Hepatocyte (in vitro differentiated cells): ENCODE measurements around the gene IPPK. TPM values are rescaled to one million over a fixed set of nuclear protein-coding genes. Genes with fewer than 3 reads are reported as not detected.

Source experiments
- DNase-seq: peaks from one replicate; pipeline ENCODE4 v3.0.0-alpha.2; 2016; ENCODE audit warnings: low spot score
- H2AFZ ChIP-seq: fragments of 200-600 bp; sonication (generic); 2 replicates; pipeline ENCODE4 v1.6.0; 2016; ENCODE audit warnings: antibody characterized with exemption, mild to moderate bottlenecking
- H3K27ac ChIP-seq: fragments of 200-600 bp; sonication (generic); 2 replicates; pipeline ENCODE4 v1.5.1; 2016; ENCODE audit warnings: mild to moderate bottlenecking
- H3K27me3 ChIP-seq: fragments of 200-600 bp; sonication (generic); 2 replicates; pipeline ENCODE4 v1.6.1; 2016
- H3K36me3 ChIP-seq: fragments of 200-600 bp; sonication (generic); replicated peaks from 2 replicates; pipeline ENCODE4 v1.5.1; 2016; ENCODE audit warnings: low read depth; ENCODE audit not compliant: insufficient read depth
- H3K4me1 ChIP-seq: fragments of 200-600 bp; sonication (generic); 2 replicates; pipeline ENCODE4 v1.5.1; 2016; ENCODE audit warnings: mild to moderate bottlenecking, moderate library complexity; ENCODE audit not compliant: insufficient read depth
- H3K4me2 ChIP-seq: fragments of 200-600 bp; sonication (generic); 2 replicates; pipeline ENCODE4 v1.6.0; 2016
- H3K4me3 ChIP-seq: fragments of 200-600 bp; sonication (generic); 2 replicates; pipeline ENCODE4 v1.5.1; 2016; ENCODE audit warnings: mild to moderate bottlenecking
- H3K79me2 ChIP-seq: fragments of 200-600 bp; sonication (generic); 2 replicates; pipeline ENCODE4 v1.6.0; 2017; ENCODE audit warnings: mild to moderate bottlenecking
- H3K9me2 ChIP-seq: fragments of 200-600 bp; sonication (generic); replicated peaks from 2 replicates; pipeline ENCODE4 v1.6.0; 2017; ENCODE audit warnings: mild to moderate bottlenecking; ENCODE audit not compliant: insufficient read depth
- H3K9me3 ChIP-seq: fragments of 200-600 bp; sonication (generic); 2 replicates; pipeline ENCODE4 v1.5.1; 2016; ENCODE audit warnings: low read depth, mild to moderate bottlenecking
- H4K20me1 ChIP-seq: fragments of 200-600 bp; sonication (generic); 2 replicates; pipeline ENCODE4 v1.6.0; 2016; ENCODE audit warnings: mild to moderate bottlenecking; ENCODE audit not compliant: insufficient read depth, poor library complexity, severe bottlenecking
- EZH2 ChIP-seq: fragments of 200-600 bp; sonication (generic); IDR thresholded peaks from 2 replicates; pipeline ENCODE4 v1.6.1; 2016; ENCODE audit warnings: antibody characterized with exemption, mild to moderate bottlenecking, borderline replicate concordance
- EZH2phosphoT487 ChIP-seq: fragments of 200-600 bp; sonication (generic); IDR thresholded peaks from one replicate; pipeline ENCODE4 v1.6.1; 2018; ENCODE audit warnings: antibody characterized with exemption, mild to moderate bottlenecking, low read depth, moderate library complexity; ENCODE audit not compliant: unreplicated experiment, severe bottlenecking
- WGBS: methylation state at CpG from one replicate; pipeline ENCODE4 v1.1.6; 2016; ENCODE audit warnings: low lambda C conversion rate; ENCODE audit errors: missing lambda C conversion rate; 5-methylcytosine and 5-hydroxymethylcytosine counted together
- polyA plus RNA-seq: library from polyadenylated mRNA; unstranded; fragments of >200 nt; fragmentation: Nextera tagmentation; extraction: Ambion mirVana; gene quantifications from 2 replicates; pipeline ENCODE4 v1.2.1, GENCODE V29; 2016
- total RNA-seq: library from RNA; depleted of rRNA; stranded (reverse); fragments of >200 nt; gene quantifications from 2 replicates; pipeline ENCODE4 v1.2.3, GENCODE V29; 2014
- TF ChIP-seq, protein P1 (sequence below): fragments of 200-600 bp; sonication (generic); IDR thresholded peaks from 2 replicates; pipeline ENCODE4 v1.5.1; 2016; ENCODE audit warnings: antibody characterized with exemption, mild to moderate bottlenecking; ENCODE audit not compliant: poor library complexity

IPPK gene
- total and polyA plus RNA-seq, 2 experiments from 2014 or later, result 8.5 to 15.6 TPM

DNA sequence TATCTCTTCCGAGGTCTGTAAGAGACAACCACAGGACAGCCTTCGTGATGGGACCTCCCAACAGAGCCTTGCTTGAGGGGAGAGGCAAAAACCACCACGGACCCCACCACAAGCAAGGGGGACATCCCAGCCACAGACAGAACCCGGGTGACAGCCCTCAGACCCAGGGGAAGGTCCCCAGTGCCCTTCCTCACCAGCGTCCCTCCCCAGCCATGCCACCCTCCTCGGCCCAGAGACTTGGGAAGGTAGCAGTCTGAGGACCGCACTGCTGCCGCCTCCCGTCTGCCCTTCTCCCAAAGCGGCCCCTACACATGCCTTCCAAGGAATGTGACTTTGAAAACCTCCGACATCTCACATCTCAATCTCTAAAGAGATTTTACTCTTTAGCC, 13.4 kb downstream of the IPPK start:
- Histone ChIP-seq H4K20me1 (no peaks in the 10 kb centered on the region), H3K79me2 (peaks cover 30% of the 10 kb centered on the region), H2AFZ (no peak overlapping the region), H3K27ac (no peak overlapping the region), H3K9me3 (no peaks in the 10 kb centered on the region), H3K4me1 (no peaks in the 10 kb centered on the region), H3K9me2 (no peaks in the 10 kb centered on the region), H3K27me3 (no peaks in the 10 kb centered on the region), H3K4me3 (no peak overlapping the region), H3K4me2 (no peak overlapping the region), H3K36me3 (no peaks in the 10 kb centered on the region)
- WGBS, result 94% methylated on average over 11 of the region's 11 CpGs
- DNase-seq, result no peak
- TF ChIP-seq, protein P1, sequence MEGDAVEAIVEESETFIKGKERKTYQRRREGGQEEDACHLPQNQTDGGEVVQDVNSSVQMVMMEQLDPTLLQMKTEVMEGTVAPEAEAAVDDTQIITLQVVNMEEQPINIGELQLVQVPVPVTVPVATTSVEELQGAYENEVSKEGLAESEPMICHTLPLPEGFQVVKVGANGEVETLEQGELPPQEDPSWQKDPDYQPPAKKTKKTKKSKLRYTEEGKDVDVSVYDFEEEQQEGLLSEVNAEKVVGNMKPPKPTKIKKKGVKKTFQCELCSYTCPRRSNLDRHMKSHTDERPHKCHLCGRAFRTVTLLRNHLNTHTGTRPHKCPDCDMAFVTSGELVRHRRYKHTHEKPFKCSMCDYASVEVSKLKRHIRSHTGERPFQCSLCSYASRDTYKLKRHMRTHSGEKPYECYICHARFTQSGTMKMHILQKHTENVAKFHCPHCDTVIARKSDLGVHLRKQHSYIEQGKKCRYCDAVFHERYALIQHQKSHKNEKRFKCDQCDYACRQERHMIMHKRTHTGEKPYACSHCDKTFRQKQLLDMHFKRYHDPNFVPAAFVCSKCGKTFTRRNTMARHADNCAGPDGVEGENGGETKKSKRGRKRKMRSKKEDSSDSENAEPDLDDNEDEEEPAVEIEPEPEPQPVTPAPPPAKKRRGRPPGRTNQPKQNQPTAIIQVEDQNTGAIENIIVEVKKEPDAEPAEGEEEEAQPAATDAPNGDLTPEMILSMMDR, result no peak
- TF ChIP-seq EZH2phosphoT487 (no peak), EZH2 (no peak)

DNA sequence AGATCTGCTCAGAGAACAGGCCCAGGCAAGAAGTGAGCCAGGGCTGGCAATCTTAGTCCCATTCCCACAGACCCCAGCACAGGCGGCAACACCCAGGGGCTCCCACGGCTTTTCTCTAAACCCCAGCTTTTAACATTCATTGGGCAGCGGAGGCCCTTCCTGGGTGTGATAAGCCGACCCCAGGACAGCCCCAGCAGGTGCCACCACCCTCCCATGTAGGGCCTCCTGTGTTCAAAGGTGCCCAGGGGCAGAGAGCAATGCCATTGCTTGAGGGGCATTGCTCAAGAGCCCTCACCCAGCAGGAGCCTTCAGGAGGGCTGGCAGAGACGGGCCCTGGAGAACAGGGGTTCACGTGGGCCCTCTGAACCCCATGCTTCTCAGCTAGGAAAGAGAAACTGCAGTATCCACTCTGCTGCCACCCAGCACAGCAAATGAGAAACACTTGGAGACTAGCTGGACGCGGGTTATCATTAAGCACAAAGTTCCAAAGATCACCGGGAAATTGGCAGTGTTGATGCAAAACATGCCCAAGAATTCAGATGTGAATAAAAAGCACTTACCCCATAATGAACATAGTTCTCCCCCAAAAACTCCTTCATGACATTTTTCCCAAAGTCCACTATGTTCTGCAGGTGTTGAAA, 13.9 kb downstream of the IPPK start:
- no peak for DNase-seq
- H3K4me3 ChIP-seq, result no peak overlapping the region
- H3K4me1 ChIP-seq, result no peaks in the 10 kb centered on the region
- 96% methylated on average over 9 of the region's 9 CpGs for WGBS
- H3K4me2 ChIP-seq, result no peak overlapping the region
- H3K27ac ChIP-seq, result no peak overlapping the region
- H2AFZ ChIP-seq, result no peak overlapping the region
- peaks cover 25% of the 10 kb centered on the region for H3K79me2 ChIP-seq
- no peaks in the 10 kb centered on the region for H3K9me2 ChIP-seq
- no peaks in the 10 kb centered on the region for H4K20me1 ChIP-seq
- no peaks in the 10 kb centered on the region for H3K9me3 ChIP-seq
- H3K36me3 ChIP-seq, result no peaks in the 10 kb centered on the region
- TF ChIP-seq EZH2phosphoT487 (no peak), EZH2 (no peak)
- TF ChIP-seq, protein P1, result no peak
- no peaks in the 10 kb centered on the region for H3K27me3 ChIP-seq

DNA sequence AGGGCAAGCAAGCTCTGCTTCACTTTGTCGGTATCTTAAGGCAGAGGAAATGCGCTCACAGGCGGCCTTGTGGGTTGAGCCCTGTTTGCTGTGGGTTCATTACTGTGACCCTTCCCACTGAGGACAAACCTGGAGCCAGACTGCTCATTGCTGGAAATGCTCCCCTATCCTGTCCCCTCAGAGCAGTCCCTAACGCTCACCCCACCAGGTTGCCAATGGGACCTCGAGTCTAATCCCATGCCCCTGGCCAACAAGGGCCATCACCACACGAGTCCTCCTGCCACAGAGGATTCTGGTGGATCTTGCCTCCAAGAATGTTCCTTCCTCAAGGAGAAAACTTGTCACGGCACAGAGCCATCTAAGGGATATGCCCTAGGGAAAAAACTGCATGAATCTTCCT, 14.6 kb downstream of the IPPK start:
- 95% methylated on average over 7 of the region's 7 CpGs for WGBS
- Histone ChIP-seq H3K36me3 (no peaks in the 10 kb centered on the region), H3K79me2 (peaks cover 18% of the 10 kb centered on the region)

More for the DNA sequence above, 14.6 kb downstream of the IPPK start:
- H3K9me3 ChIP-seq, result no peaks in the 10 kb centered on the region
- H3K9me2 ChIP-seq, result no peaks in the 10 kb centered on the region
- no peak overlapping the region for H3K27ac ChIP-seq
- no peaks in the 10 kb centered on the region for H4K20me1 ChIP-seq
- no peak overlapping the region for H3K4me3 ChIP-seq
- no peak for DNase-seq
- no peak overlapping the region for H3K4me2 ChIP-seq
- no peak overlapping the region for H2AFZ ChIP-seq
- no peaks in the 10 kb centered on the region for H3K27me3 ChIP-seq
- TF ChIP-seq, protein P1, result no peak
- no peak for TF ChIP-seq EZH2phosphoT487
- no peak for TF ChIP-seq EZH2
- H3K4me1 ChIP-seq, result no peaks in the 10 kb centered on the region
